ENCODE results near the gene GOLIM4.

The GOLIM4 gene

DNA sequence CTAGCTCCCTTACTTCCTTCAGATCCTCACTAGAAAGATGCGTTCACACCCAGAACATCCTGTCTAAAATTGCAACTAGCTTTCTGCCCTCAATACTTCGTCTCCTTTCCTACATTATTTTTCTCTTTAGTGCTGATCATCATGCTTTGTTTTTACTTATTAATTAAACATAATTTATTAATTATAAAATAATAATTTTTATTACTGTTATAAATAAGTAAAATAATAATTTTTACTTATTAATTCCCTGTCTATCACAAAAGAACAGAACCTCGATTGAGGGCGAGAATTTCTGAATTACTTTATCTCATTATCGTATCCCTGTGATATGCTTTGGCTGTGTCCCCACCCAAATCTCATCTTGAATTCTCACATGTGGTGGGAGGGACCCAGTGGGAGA, 41.3 kb downstream of the GOLIM4 start:
- intact Hi-C loops (cut with DNase I): no loop called here
- DNase-seq: no peak

DNA sequence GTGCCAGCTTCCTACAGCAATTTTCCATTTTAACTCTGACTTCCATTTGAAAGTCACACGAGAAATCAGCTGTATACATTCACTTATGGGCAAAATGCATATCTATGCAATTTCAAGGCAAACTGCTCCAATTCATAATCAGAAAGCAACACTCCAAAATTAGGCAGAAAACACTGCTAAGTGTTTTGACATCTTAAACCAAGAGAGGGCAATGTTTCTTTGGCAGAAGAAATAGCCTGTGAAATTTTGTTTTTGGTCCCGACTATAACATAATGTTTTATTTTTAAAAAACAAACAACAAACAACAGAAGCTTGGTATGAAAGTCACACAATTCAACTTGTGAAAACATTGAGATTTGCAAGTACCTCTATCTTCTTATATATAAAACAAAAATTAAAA, 42.6 kb downstream of the GOLIM4 start:
- no peak for DNase-seq

DNA sequence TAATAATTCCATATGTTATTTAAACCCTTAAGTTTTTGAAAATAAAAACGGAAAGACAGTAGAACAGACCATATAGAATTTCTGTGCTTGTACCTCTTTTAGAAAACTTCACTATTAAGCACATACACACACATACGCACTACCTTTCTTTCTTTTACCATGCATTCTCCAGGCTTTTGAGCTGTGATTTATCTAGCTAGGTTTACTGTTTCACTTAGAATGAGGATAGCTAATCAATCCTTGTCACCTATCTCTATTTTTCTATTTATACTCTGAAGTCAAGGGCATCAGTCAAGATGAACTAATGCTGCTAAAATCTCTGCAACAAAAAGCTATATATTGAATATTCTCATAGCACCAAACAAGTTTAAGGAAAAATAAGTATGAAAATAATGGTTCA, 43.2 kb downstream of the GOLIM4 start:
- intact Hi-C loops (cut with DNase I): no loop called here
- no peak for DNase-seq

More for the DNA sequence above, 42.6 kb downstream of the GOLIM4 start:
- intact Hi-C loops (cut with DNase I): no loop called here

DNA sequence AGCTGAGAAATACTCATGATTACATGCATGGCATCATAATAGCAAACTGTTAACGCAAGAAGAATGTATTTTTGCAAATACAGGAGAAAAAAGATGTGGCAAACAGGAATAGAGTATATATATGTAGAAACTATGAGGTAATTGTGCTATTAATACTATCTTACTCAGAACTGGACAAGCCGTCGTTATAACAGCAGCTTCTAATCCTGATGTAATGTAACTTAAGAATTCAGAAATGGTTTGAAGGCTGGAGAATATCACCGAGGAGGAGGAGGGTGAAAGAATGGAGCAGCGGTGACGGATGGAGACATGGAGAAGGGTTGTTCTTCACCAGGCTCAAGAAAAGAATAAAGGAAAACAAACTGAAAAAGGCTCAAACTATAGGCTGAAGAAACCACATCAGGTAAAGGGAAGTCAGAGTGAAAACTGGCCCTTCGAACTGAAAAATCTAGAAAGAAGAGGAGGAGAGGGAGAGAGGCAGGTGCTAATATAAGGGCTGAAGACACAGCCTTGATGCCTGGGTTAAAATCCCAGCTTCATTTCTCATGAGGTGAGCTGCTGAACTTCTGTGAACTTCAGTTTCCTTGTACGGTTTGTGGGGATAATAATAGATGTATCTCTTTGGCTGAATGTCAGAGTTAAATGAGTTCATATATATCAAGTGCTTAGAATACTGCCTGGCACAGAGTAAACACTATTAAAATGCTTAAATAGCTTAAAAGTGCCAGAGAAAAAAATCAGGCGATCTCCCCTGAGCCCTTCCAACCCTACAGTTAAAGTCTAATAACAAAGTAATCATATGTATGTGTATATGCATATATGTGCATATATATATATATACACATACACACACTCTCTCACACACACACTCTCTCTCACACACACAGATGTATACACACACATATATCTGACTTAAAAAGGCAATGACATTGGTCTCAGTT, 43.9 kb downstream of the GOLIM4 start:
- intact Hi-C loops (cut with DNase I): no loop called here
- DNase-seq: no peak

DNA sequence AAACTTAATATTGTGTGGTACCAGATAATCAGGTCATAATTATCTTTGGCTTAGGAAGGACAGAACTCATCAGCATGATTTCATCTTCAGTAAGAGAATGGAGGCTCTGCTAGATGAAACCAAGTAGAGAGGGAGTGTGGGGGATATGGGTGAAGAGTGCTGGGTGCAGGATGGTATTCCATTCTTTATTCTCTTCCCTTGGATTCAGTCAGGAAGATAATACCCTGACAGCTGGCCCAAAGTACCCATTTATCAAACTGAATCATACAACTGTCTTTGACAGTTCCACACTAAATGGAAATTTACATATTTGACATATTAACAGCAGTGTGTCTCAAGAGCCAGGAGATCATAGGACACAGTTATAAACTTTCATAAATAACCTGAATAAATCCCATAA, 44.7 kb downstream of the GOLIM4 start:
- DNase-seq: no peak
- intact Hi-C loops (cut with DNase I): no loop called here

DNA sequence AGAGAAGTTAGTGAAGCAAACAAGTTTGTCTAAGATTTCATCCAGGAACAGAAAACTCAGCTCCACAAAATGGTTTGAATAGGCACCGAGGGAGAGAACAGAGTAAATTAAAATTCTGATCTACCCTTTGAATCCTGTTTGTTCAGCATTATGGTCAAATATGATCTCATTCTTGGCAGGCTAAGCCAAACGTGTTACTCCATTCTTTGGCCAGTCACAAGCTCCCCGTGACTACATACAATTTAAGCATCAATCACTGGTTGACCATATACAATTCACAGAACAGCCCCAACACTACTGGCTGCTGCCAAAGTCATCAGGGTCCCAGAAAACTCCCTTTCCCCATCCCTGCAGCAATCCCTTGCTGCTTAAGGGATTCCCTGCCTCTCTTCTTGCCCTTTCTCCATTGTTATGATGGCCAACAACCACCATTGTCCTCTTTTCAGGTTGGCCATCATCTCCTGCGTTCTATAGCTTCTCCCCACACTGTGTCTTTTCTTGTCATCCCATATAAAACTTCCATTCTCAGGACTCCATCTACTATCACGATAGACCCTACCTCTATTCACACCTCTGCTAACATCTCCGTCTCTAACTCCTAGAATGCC, 46.3 kb downstream of the GOLIM4 start:
- no peak for DNase-seq
- intact Hi-C loops (cut with DNase I): loop anchor here (10.0 kb wide), 1 partner anchor 315 kb away; the partner anchor contains the start of genes PDCD10 and SERPINI1

DNA sequence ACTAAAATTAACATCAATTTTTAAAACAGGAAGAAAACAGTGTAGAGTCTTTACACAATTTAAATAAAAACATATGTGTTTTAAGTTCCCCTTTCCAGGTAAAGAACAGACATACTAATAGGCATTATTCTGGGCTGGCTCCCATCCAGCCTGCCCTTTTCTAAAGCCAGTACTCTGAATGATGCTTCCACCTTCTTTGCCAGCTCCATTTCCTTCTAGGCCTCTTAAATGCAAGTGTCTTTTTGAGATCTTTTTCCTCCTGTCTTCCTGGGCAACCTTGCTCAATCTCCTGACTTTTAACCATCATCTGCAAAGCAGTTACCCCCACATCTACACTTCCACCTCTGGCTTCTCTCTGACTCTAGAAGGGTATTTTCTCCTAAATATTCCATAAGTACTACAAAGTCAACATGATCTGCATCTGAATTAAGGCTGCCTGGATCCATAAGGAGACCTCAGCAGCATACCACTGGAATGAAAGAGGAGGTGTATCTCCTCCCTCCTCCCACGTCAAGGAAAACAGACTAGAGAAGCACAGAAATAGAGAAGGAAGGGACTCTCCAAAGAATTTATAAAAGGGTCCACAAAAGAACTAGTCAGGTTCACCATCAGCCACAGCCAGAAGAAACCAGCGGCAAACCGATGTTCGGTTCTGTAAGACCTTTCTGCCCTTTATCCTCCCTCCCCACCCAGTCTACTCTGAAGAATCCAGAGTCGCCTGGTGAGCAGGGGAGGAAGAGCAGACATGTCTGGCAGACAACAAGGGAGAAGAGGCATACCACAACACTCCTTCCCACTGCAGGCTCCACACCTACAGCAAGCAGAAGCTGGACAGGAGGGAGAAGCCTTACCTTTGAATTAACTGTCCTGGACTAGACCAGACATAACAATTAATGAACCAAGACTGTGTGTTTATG, 47.1 kb downstream of the GOLIM4 start:
- no peak for DNase-seq
- intact Hi-C loops (cut with DNase I): loop anchor here (10.0 kb wide), 1 partner anchor 314 kb away; the partner anchor contains the start of genes PDCD10 and SERPINI1

DNA sequence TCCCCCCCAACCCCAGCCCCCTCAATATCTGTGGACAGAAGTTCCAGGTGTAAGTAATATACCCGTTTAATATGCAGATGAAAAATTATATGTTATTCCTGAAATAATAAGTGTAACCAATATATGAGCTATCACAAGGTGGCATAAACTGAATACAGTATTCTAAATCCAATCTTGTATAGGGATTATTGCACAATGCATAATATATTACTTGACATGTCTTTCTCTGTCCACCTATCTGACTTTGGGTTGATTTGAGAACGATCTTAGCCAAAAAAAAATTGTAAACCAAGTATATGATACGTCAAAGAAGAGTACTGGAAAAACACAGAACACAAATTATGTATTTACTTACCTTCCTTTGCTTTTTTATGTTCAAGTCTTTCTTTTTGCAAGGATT, 47.8 kb downstream of the GOLIM4 start:
- intact Hi-C loops (cut with DNase I): loop anchor here (1.0 to 10.0 kb wide), 2 partner anchors 118 to 313 kb away; partner anchors contain the start of genes PDCD10 and SERPINI1
- DNase-seq: no peak

DNA sequence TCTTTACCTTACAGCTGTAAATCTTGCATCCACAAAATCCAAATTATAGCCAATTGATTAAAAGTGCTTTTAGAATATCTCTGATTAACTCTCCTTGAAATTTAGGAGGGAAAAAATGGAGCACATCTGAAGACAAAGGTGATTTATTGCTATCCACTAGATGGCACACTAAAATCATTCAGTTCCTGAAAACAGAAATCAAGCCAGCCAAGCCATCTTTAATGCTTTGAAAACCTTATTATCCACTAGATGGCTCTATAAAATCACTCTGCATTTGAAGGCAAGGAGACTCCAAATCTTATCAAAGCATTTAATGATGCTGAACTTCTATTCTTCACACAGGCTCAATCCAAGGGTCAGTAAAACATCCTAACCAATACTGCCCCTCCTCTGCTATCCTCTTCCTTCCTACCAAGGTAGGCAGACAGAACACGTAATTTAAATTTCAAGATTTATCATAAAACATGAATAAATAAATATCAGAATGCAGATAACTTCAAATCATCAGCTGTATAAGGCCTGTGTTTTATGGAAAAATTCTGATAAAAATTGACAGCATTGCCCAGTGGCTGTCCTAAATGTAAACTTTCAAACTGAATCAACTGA, 48.4 kb downstream of the GOLIM4 start:
- DNase-seq: peak in 8 of 42 donors; percentile 15 to 70 (median 46)
- intact Hi-C loops (cut with DNase I): loop anchor here (1.0 to 10.0 kb wide), 2 partner anchors 119 to 312 kb away; partner anchors contain the start of genes PDCD10 and SERPINI1

DNA sequence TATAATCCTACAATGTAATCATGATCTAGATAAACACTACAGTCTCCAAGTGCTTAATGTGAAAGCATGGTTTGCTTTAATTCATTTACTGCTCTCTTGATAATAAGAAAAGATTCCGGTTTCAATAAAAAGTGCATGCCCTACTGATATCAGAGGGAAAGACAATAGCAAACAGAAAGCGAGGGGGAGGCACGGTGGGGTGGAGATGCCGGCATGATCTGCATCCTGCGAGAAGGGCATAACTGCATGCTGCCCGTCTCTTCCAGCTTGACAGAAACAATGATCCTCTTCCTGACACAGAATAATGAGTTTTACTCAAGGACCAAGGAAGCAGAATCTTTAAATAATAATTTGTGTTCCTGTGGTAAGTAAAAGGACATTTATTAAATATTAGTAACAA, 51.7 kb downstream of the GOLIM4 start:
- DNase-seq: peak in 18 of 42 donors; percentile 5 to 72 (median 28)
- intact Hi-C loops (cut with DNase I): loop anchor here (10.0 kb wide), 1 partner anchor 309 kb away; the partner anchor contains the start of genes PDCD10 and SERPINI1

DNA sequence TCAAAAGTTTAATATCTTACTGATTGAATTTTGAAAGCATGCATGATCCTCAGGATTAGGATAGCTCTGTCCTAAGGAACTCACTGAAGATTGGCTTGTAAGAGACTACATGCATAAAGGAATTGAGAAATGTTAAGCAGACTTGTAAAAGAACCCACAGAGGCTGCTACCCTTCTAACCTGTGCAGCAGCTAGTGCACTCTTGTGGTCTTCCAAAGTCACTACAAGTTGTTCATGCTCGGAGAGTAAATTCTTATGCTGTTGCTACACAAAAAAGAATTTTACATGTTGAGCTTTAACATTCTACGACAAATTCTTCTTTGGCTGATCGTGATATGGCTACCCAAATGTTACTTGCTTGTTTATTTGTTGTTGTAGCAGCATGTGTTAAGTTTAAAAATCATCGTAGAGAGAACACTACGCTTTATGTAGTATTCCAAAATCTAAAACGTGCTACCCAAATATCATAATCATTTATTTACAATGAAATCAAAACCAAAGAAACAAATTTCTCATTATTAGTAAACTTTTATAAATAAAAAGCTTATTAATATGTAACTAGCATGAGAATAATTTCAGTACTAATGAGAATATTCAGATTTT, 55.0 kb downstream of the GOLIM4 start:
- intact Hi-C loops (cut with DNase I): loop anchor here (10.0 kb wide), 1 partner anchor 306 kb away; the partner anchor contains the start of genes PDCD10 and SERPINI1
- DNase-seq: peak in 20 of 42 donors; percentile 14 to 68 (median 38)

DNA sequence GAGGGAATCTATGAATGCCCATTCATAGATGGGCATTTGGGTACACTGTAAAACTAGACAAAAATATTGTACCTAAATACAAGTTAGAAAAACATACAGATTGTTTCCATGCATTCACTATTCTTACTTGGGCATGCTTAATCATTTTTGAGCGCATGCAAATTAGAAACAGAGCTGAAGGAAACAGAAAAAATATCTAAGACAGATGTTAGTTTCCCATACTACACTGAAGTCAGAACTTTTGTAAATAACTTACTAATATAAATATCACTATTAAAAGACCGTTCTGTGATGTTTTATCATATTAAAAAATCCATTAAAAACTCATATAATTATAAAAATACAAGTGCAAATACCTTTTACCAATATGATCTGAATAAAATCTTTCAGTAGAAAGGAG, 58.7 kb downstream of the GOLIM4 start:
- intact Hi-C loops (cut with DNase I): no loop called here
- no peak for DNase-seq

DNA sequence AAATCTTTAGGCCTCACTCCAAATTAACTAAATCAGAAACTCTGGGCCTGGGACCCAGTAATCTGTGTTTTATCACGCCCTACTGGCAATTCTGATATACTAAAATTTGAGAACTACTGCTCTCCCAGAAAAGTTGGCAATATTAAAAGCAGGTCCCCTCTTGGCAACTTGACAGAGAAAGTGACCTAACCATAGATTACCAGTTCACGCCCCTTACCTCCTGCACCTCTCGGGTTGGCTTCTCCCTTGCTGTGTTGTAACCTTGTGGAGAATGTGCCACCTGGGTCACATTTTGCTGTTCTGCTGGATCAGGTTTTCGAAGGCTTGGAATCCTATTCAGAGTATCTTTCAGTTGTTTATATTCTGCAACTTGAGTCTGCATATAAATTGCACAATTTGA, 59.1 kb downstream of the GOLIM4 start:
- DNase-seq: no peak
- intact Hi-C loops (cut with DNase I): no loop called here

DNA sequence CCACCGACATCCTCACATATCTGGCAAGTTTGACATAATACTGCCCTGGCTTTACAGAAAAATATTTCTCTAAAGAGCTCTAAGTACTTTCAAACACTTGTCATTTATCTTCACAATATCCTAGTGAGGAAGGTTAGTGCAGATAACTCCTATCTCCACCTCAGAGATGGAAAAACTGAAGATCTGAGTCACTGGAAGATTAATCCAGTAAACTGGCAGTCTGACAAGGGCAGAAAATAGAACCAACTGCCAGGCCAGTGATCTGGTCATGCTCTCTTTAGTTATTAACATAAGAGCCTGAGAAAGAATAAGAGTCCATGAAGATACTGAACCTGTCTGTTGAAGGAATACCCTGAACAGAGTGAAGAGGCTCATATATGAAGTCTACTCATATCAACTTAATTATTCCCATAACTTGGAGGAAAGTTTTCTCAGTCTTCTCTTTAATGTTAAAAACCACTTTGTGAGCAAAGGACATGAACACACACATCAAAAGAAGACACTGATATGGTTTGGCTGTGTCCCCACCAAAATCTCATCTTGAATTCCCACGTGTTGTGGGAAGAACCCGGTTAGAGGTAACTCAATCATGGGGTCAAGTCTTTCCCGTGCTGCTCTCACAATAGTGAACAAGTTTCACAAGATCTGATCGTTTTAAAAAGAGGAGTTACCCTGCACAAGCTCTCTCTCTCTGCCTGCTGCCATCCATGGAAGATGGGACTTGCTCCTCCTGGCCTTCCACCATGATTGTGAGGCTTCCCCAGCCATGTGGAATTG, 61.4 kb downstream of the GOLIM4 start:
- intact Hi-C loops (cut with DNase I): no loop called here
- no peak for DNase-seq

DNA sequence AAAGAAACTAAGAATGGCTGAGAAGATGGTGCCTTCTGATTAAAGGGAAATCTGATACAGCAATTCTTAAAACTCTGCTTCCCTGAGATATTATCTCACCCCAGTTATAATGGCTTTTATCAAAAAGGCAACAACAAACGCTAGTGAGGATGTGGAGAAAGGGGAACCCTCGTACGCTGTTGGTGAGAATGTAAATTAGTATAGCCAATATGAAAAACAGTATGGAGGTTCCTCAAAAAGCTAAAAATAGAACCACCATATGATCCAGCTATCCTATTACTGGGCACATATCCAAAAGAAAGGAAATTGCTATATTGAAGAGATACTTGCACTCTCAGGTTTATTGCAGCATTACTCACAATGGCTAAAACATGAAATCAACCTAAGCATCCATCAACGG, 65.1 kb downstream of the GOLIM4 start:
- no peak for DNase-seq
- intact Hi-C loops (cut with DNase I): no loop called here

DNA sequence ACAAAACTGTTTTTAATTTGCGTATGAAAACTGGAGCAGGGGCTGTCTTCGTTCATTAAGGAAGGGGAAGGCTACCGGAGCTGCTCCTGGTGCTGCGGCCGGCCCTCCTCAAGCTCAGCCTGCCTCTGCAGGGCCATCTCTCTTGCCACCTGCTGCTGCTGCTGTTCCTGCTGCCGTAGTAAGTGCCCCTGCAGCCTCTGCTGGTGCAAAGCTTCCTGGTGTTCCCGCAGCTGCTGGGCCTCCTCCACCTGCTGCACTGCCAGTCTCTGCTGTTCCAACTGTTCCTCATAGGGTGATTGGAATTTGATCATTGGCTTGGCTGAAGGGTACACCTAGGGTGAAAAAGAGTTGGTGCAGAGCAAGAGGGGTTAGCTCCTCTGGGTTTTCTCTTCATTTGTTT, 66.0 kb downstream of the GOLIM4 start:
- intact Hi-C loops (cut with DNase I): no loop called here
- DNase-seq: no peak

DNA sequence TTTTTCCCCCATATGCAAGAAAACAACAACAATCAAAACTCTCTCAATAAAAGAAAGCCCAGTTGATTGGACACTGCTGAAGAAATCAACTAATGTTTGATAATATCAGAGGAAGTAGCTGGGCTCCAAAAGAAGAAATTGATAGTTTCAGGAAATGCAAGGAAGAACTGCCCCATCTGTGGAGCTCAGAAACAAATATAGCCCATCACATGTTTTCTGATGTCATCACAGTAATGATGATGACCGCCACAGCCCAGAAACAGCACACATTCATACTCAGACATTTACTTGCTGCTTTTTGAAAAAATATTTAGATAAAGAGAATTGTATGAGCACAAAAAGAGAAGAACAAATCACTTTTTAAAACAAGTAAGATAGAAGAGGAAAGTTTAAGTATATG, 67.6 kb downstream of the GOLIM4 start:
- DNase-seq: no peak
- intact Hi-C loops (cut with DNase I): no loop called here
